Endothelial cell of umbilical vein (primary cell): ENCODE results near the gene MAP4K3. TPM values are rescaled to one million over a fixed set of nuclear protein-coding genes. Genes with fewer than 3 reads are reported as not detected.

Source experiments
- BruUV-seq: library from RNA; stranded (reverse); fragments of 400-500 nt; replicated peaks from 2 replicates; lab custom pipeline; 2021; lab: Mats Ljungman, UMichigan
- CTCF ChIA-PET: fragments of 300-600, 350-600 bp; sonication (Branson Sonifier 250); formaldehyde crosslinking; loops from one replicate; lab custom pipeline; 2021; ENCODE audit warnings: antibody characterized with exemption, inconsistent platforms; lab: Charles Lee
- POLR2A ChIA-PET: fragments of 300-600, 350-600 bp; sonication (Branson Sonifier 250); formaldehyde crosslinking; loops from one replicate; lab custom pipeline; 2021; ENCODE audit warnings: antibody characterized with exemption, inconsistent platforms; lab: Charles Lee
- DNase-seq: peaks from one replicate; pipeline ENCODE4 v3.0.0-alpha.2; 2011; ENCODE audit warnings: low read depth, low spot score
- FAIRE-seq: peaks from 2 replicates; lab custom pipeline; 2011; peaks lifted over from hg19 to GRCh38; lab: Jason Lieb, UNC
- H2AFZ ChIP-seq: 2 replicates; pipeline ENCODE4 v1.6.0; 2012; ENCODE audit warnings: low read depth, low read length, control low read depth, inconsistent platforms
- H3K27ac ChIP-seq: 2 replicates; pipeline ENCODE4 v1.5.1; 2011; ENCODE audit warnings: low read depth, mild to moderate bottlenecking, control low read depth, low read length, moderate library complexity; ENCODE audit not compliant: insufficient read depth
- H3K27me3 ChIP-seq, 2 experiments: 2 replicates each; pipeline versions ENCODE4 v1.6.0 to v1.6.1; 2011; ENCODE audit warnings: low read length in 2 of 2, mixed read lengths in 1 of 2; ENCODE audit not compliant: control insufficient read depth in 2 of 2, insufficient read depth in 2 of 2
- H3K36me3 ChIP-seq, 2 experiments: 2 replicates in 1 of 2; 3 replicates in 1 of 2; pipeline ENCODE4 v1.5.1; 2011; ENCODE audit warnings: low read length in 2 of 2, mild to moderate bottlenecking in 1 of 2, moderate library complexity in 1 of 2; ENCODE audit not compliant: control insufficient read depth in 2 of 2, insufficient read depth in 2 of 2; ENCODE audit errors: extremely low read depth in 1 of 2
- H3K4me1 ChIP-seq: 3 replicates; pipeline ENCODE4 v1.5.1; 2011; ENCODE audit warnings: mild to moderate bottlenecking, low read length; ENCODE audit not compliant: control insufficient read depth, insufficient read depth; ENCODE audit errors: extremely low read depth
- H3K4me2 ChIP-seq: 2 replicates; pipeline ENCODE4 v1.6.1; 2011; ENCODE audit warnings: low read length, control low read depth, mixed read lengths; ENCODE audit not compliant: insufficient read depth
- H3K4me3 ChIP-seq, 3 experiments: fragments of 200-600 bp in 1 of 3; sonication (generic), shearing (Covaris generic) in 1 of 3; replicated peaks in 1 of 3; 2 replicates each; pipeline ENCODE4 v1.5.1; 2011 to 2016; ENCODE audit warnings: control low read depth in 3 of 3, low read length in 3 of 3, mild to moderate bottlenecking in 2 of 3, inconsistent platforms in 1 of 3, low read depth in 1 of 3, moderate library complexity in 1 of 3; ENCODE audit not compliant: insufficient read depth in 1 of 3
- H3K79me2 ChIP-seq: 2 replicates; pipeline ENCODE4 v1.6.0; 2012; ENCODE audit warnings: low read length, inconsistent platforms; ENCODE audit not compliant: control insufficient read depth, insufficient read depth
- H3K9ac ChIP-seq: replicated peaks from 2 replicates; pipeline ENCODE3; 2011; ENCODE audit warnings: low read length, control low read depth; ENCODE audit not compliant: insufficient read depth; ENCODE audit errors: extremely low read depth
- H3K9me1 ChIP-seq: replicated peaks from 3 replicates; pipeline ENCODE4 v1.6.0; 2011; ENCODE audit warnings: mild to moderate bottlenecking, low read length; ENCODE audit not compliant: control insufficient read depth, insufficient read depth; ENCODE audit errors: extremely low read depth
- H3K9me3 ChIP-seq: replicated peaks from 2 replicates; pipeline ENCODE4 v1.5.1; 2012; ENCODE audit warnings: low read length, inconsistent platforms; ENCODE audit not compliant: control insufficient read depth, insufficient read depth
- H4K20me1 ChIP-seq: replicated peaks from 2 replicates; pipeline ENCODE3; 2011; ENCODE audit warnings: mild to moderate bottlenecking, low read length; ENCODE audit not compliant: control insufficient read depth, insufficient read depth; ENCODE audit errors: extremely low read depth
- CTCF ChIP-seq, 2 donors: IDR thresholded peaks; 1 replicate in 1 of 2; 2 replicates in 1 of 2; pipeline ENCODE4 v1.5.1; 2011; ENCODE audit warnings: low read length in 2 of 2, mild to moderate bottlenecking in 2 of 2, moderate library complexity in 2 of 2, control low read depth in 1 of 2, inconsistent platforms in 1 of 2, low read depth in 1 of 2; ENCODE audit not compliant: insufficient read depth in 1 of 2; ENCODE audit errors: extremely low read depth in 1 of 2
- EZH2 ChIP-seq: IDR thresholded peaks from 2 replicates; pipeline ENCODE4 v1.6.1; 2012; ENCODE audit warnings: borderline replicate concordance, low read depth, mild to moderate bottlenecking, moderate library complexity, low read length, inconsistent platforms; ENCODE audit not compliant: severe bottlenecking
- FOS ChIP-seq: IDR thresholded peaks from 2 replicates; pipeline ENCODE4 v1.6.1; 2011; ENCODE audit warnings: mild to moderate bottlenecking, low read length, moderate library complexity, borderline replicate concordance; ENCODE audit not compliant: insufficient read depth
- GATA2 ChIP-seq: IDR thresholded peaks from 2 replicates; pipeline ENCODE4 v1.7.0; 2011; ENCODE audit warnings: low read depth, mild to moderate bottlenecking, moderate library complexity, mixed read lengths, low read length; ENCODE audit not compliant: insufficient read length, insufficient read depth
- JUN ChIP-seq: IDR thresholded peaks from 2 replicates; pipeline ENCODE4 v1.6.1; 2011; ENCODE audit warnings: borderline replicate concordance, low read depth; ENCODE audit not compliant: insufficient read length, insufficient read depth
- MAX ChIP-seq: IDR thresholded peaks from 2 replicates; pipeline ENCODE4 v1.6.1; 2011; ENCODE audit not compliant: insufficient read depth, insufficient read length
- MYC ChIP-seq: IDR thresholded peaks from one replicate; pipeline ENCODE4 v1.6.1; 2011; ENCODE audit warnings: mild to moderate bottlenecking, low read depth, low read length
- POLR2A ChIP-seq: IDR thresholded peaks from 2 replicates; pipeline ENCODE4 v1.6.1; 2012; ENCODE audit warnings: low read depth, mild to moderate bottlenecking, control low read depth, low read length
- POLR2AphosphoS5 ChIP-seq: IDR thresholded peaks from 2 replicates; pipeline ENCODE4 v1.6.1; 2012; ENCODE audit warnings: low read depth, mild to moderate bottlenecking, control low read depth, low read length, moderate library complexity; ENCODE audit not compliant: insufficient read depth
- dilution Hi-C: fragments of 300-500 bp; cut with MboI; formaldehyde crosslinking; loops from one replicate; pipeline ENCODE4 v1.15.0; 2019; ENCODE audit warnings: low sequenced_read_pairs; ENCODE audit not compliant: extremely low pct_ligation_motif_present
- intact Hi-C: fragments of 100-400 bp; cut with micrococcal nuclease; formaldehyde crosslinking; loops from one replicate; pipeline ENCODE4 v1.10.0; 2022
- polyA plus RNA-seq, 4 experiments: library from polyadenylated mRNA; depleted of rRNA in 3 of 4; stranded (reverse) in 3 of 4; unstranded in 1 of 4; fragments of >200 nt; gene quantifications; 2 replicates each; pipeline versions ENCODE4 v1.2.1 to v1.2.3, GENCODE V29; 2011 to 2012; ENCODE audit warnings: missing spikeins in 1 of 4
- total RNA-seq: library from RNA; stranded (reverse); gene quantifications from 2 replicates; pipeline ENCODE4 v1.2.3, GENCODE V29; 2021

MAP4K3 gene
- total and polyA plus RNA-seq, 2 donors (not counting 3 experiments of a cell fraction or from before 2014, with no cell fraction given), result 8.0 to 45.9 TPM

GRCh38 chr2:39216346-39217191 lies 220.5 kb downstream of the MAP4K3 start:
- Histone ChIP-seq H3K9ac (no peak overlapping the region), H3K36me3 (no peaks in the 10 kb centered on the region), H3K27ac (no peak overlapping the region), H3K79me2 (no peaks in the 10 kb centered on the region), H3K4me1 (no peaks in the 10 kb centered on the region), H3K9me3 (no peaks in the 10 kb centered on the region), H2AFZ (no peak overlapping the region), H3K9me1 (no peaks in the 10 kb centered on the region), H3K27me3 (no peaks in the 10 kb centered on the region), H3K4me3 (no peak overlapping the region), H3K4me2 (no peak overlapping the region), H4K20me1 (no peaks in the 10 kb centered on the region)
- CTCF ChIA-PET, result no interaction called here
- TF ChIP-seq CTCF (IDR thresholded peaks at IDR 0.05; ENCODE audit: extremely low read depth in 1 of 2, insufficient read depth in 1 of 2, low read depth in 1 of 2, low read length in 2 of 2) (no peak), POLR2A (no peak), EZH2 (no peak), JUN (no peak), GATA2 (no peak), MAX (no peak), FOS (no peak), POLR2AphosphoS5 (no peak), MYC (no peak)
- intact Hi-C loops (no loop called here), dilution Hi-C loops (no loop called here)
- POLR2A ChIA-PET, result no interaction called here
- no peak for FAIRE-seq
- no peak for DNase-seq
- BruUV-seq, result no TSS peak
